GM12891 (cell line): ENCODE results near the gene MICAL3.

Experiments used
- PAX5 ChIP-seq: IDR thresholded peaks from 2 replicates; pipeline ENCODE4 v1.6.1; 2011; ENCODE audit warnings: low read length, moderate library complexity, mild to moderate bottlenecking; ENCODE audit not compliant: insufficient read depth, severe bottlenecking
- POLR2A ChIP-seq: IDR thresholded peaks from 2 replicates; pipeline ENCODE4 v1.6.1; 2011; ENCODE audit warnings: low read depth, low read length, control low read depth
- POLR2AphosphoS5 ChIP-seq: IDR thresholded peaks from 2 replicates; pipeline ENCODE4 v1.6.1; 2011; ENCODE audit warnings: low read depth, low read length, control low read depth
- POU2F2 ChIP-seq: IDR thresholded peaks from 2 replicates; pipeline ENCODE4 v1.6.1; 2011; ENCODE audit warnings: low read depth, mild to moderate bottlenecking, control low read depth, low read length, moderate library complexity
- SPI1 ChIP-seq: IDR thresholded peaks from 2 replicates; pipeline ENCODE4 v1.6.1; 2011; ENCODE audit warnings: low read depth, low read length, control low read depth
- TAF1 ChIP-seq: IDR thresholded peaks from 2 replicates; pipeline ENCODE4 v1.6.1; 2011; ENCODE audit warnings: low read depth, low read length, control low read depth

GRCh38 chr22:17945156-17945887 lies 79.0 kb downstream of the MICAL3 start:
- TF ChIP-seq POLR2A (no peak), POLR2AphosphoS5 (no peak), PAX5 (no peak), TAF1 (no peak), POU2F2 (no peak), SPI1 (no peak)
